ENCODE results near the gene MCL1.
"Not testable (repeated sequence)": the region's sequence is repeated elsewhere in the genome, so short reads cannot be mapped to it uniquely, and the experiment has no call there.

The MCL1 gene

DNA sequence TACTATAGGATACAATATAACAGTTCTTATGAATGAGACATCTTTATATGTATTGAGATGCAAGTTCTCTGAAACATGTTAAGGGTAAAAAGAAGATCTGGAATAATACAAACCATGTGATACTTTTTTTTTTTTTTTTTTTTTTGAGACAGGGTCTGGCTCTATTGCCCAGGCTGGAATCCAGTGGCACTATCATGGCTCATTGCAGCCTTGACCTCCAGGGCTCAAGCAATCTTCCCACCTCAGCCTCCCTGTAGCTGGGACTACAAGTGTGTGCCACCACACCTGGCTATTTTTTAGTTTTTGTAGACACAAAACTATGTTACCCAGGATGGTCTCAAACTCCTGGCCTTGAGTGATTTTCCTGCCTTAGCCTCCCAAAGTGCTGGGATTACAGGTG, 22.1 kb upstream of the MCL1 start:
- no peak for DNase-seq

DNA sequence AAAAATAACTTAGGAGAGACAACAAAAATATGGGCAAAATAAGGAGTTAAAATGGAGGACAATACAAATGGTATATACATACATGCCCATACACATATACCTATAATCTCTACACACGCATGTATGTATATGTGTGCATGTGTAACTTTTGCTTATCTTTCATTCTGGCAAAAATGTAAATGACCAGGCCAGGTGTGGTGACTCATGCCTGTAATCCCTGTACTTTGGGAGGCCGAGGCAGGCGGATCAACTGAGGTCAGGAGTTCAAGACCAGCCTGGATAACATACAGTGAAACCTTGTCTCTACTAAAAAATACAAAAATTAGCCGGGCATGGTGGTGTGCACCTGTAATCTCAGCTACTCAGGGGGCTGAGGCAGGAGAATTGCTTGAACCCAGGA, 18.9 kb upstream of the MCL1 start:
- DNase-seq, result not testable (repeated sequence)

DNA sequence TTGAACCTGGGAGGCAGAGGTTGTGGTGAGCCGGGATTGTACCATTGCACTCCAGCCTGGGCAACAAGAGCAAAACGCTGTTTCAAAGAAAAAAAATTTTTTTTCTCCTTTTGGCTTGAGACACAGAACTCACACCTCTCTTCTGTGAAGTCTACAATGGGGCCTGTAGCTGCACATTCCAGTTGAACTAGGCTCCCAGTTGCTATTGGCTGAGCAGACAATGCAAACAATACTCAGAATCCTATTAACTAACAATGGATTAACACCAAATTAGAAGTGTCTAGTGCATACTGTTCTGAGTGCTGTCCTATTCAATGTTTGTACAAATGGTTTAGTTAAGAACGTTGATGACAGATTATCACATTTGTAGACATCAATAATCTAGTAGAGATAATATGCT, 17.6 kb upstream of the MCL1 start:
- DNase-seq, result no peak

DNA sequence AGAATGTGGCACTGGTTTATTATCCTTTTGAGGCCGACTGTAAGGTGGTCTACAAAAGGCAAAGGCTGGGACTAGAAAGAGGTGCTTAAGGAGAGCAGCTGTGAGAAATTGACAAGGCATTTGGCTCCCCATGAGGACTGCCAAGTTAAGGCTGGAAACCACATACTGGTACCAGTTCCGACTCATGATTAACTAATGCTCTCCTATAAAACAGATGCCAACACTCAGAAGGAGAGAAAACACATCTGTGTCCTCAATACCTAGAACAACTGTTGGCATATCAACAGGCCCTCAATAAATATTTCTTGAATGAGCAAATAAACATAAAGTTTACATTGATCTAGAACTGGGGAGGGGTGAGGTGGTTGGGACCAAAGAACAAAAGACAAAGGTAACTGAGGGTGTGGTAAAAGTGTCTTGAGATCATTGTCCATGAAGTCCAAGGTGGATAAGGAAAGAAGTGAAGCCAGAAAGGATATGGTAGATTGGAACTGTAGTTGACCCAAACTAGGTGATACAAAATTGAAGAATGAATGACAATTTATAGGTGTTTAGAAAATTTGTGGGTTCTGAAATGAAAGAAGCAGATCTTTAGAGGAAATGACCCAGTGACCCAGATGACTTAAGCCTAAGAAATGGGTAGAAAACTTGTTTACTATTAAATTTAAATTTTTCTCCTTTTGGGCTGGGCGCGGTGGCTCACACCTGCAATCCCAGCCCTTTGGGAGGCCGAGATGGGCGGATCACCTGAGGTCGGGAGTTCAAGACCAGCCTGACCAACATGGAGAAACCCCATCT, 16.9 kb upstream of the MCL1 start:
- no peak for DNase-seq

DNA sequence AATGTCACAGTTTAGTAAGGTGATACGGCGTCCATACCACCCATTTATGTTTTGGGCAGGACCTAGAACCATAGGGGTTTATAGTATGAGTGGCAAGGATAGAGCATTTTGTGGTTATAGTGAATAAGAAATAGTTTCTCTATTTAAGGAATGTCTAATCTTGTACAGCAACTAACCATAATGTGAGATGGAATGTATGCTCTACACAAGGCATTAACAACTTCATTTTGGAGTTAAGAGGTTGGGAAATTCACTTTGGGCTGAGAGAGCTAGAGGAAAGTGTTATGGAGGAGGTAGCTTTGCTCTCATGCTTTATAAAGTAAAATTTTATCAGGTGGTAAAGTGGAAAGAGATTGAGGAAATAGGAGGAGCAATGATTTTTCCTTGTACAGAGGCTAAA, 3.0 kb upstream of the MCL1 start:
- DNase-seq, result no peak

DNA sequence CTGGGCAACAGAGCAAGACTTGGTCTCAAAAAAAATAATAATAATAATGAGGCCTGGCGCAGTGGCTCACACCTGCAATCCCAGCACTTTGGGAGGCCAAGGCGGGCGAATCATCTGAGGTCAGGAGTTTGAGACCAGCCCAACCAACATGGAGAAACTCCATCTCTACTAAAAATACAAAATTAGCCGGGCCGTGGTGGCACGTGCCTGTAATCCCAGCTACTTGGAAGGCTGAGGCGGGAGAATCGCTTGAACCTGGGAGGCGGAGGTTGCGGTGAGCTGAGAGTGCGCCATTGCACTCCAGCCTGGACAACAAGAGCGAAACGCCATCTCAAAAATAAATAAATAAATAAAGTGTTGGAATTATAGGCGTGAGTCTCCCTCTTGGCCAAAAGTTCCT, 2.6 kb upstream of the MCL1 start:
- DNase-seq, result not testable (repeated sequence)

DNA sequence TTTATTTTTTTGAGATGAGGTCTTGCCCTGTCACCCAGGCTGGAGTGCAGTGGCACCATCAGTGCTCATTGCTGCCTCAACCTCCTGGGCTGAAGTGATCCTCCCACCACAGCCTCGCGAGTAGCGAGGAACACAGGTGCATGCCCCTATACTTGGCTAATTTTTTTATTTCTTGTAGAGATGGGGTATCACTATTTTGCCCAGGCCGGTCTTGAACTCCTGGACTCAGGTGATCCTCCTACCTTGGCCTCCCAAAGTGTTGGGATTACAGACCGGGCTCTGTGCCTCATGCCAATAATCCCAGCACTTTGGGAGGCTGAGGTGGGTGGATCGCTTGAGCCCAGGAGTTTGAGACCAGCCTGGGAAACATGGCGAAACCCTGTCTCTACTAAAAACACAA, 2.0 kb upstream of the MCL1 start:
- not testable (repeated sequence) for DNase-seq

DNA sequence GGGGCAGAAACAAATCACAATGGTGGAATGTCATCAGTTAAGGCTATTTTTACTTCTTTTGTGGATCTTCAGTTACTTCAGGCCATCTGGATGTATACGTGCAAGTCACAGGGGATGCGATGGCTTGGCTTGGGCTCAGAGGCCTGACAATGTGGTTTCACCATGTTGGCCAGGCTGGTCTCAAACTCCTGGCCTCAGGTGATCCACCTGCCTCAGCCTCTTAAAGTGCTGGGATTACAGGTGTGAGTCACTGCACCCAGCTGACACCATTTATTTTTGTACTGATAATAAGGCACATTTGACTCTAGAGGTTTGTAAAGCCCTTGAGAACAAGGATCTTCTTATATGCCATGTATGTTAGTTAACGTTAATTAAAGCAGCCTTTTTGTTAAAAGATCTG, 1.6 kb upstream of the MCL1 start:
- not testable (repeated sequence) for DNase-seq

DNA sequence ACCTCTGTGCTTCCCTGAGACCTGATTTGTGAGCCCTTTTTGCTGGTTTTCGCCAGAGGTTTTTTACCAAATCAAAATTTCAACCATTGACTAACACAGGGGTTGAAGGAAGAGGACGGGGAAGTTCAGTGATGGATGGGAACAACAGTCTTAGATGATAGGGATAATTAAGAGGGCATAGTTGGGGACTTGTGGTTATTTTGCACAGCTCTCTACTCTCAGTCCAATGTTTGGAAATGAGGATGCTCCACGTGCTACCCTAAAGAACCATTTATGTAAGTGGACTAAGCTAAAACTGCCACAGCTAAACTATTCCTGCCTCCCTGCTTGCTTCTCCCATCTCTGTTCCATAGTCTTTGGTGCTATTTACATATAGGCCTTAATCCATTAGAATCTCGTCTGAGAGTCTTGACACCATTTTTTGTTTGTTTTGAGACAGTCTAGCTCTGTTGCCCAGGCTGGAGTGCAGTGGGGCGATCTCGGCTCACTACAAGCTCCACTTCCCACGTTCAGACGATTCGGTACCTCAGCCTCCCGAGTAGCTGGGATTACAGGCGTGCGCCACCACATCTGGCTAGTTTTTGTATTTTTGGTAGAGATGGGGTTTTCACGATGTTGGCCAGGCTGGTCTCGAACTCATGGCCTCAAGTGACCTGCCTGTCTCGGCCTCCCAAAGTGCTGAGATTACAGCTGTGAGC, 684 bp upstream of the MCL1 start:
- DNase-seq, result no peak

DNA sequence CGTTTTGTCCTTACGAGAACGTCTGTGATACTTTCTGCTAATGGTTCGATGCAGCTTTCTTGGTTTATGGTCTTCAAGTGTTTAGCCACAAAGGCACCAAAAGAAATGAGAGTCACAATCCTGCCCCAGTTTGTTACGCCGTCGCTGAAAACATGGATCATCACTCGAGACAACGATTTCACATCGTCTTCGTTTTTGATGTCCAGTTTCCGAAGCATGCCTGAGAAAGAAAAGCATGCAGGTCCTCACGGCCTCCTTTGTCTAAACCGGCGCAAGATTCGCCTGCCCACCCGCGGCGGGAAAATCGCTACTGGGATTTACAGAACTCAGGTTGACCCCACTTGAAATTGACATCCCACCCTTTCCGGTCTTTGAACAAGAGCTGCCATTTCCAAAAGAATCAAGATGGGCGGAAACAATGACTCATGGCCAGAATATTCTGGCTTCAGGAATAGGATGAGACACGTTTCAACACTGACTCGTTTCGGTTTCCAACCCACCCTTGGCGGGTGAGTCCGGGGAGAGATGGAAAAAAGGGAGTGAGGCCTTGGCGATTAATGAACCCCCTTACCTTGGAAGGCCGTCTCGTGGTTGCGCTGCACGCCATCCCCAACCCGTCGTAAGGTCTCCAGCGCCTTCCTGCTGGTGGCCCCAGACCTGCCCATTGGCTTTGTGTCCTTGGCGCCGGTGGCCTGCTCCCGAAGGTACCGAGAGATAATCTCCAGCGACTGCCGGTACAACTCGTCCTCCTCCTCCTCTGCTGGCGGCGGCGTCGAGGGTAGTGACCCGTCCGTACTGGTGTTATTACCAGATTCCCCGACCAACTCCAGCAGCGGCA, 919 bp downstream of the MCL1 start:
- peak; percentile 80 for DNase-seq

DNA sequence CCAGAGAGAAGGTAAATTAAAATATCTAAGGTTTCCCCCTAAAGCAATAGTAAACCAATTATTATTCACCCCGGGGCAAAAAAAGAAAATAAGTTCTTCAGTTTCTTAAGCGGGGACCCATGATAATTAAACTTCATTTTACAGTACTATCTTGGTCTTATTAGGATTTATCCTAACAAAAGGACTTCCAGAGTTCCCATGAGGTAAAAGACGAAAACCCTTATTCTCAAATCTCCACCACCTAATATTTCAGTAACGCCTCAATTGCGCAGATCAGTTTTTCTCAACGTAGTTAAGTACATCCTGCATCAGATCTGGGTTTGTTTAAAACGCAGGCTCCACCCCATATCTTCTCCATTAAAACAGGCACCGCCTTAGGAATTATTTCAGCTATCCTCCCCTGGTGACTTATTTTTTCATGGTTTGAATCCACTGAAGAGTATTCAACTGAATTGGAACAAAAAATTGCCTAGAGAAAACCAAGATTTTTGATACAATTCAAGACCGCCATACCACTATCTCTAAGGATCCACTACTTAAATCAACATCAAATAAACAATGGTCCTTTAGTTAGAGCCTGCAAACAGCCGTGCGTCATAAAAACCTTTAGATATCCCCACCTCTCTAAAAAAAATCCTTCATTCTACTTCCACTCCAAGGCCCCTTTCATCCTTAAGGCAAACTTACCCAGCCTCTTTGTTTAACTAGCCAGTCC, 1.7 kb downstream of the MCL1 start:
- DNase-seq, result no peak

DNA sequence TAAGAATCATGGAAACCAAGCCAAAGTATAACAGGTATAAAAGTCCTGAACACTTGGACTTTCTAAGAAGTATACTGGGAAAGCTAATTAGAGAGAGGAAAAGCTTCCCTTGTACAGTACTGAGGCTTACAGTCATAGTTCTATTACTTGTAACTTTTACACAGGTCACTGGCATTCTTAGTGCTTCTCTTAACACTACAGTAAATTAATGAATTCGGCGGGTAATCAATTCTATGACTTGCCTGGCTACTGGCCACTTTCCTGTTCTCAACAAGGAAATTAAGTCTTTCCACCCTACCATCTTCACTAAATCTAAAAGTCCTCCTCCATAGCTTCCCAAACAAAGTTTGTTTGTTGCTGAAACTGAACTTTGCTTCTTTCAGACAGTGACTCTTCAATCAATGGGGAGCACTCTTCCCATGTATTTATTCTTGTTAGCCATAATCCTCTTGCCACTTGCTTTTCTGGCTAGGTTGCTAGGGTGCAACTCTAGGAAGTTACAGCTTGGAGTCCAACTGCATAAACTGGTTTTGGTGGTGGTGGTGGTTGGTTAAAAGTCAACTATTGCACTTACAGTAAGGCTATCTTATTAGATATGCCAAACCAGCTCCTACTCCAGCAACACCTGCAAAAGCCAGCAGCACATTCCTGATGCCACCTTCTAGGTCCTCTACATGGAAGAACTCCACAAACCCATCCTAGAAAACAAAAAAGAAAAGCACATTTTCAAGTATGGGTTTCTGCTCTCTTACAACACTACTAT, 2.4 kb downstream of the MCL1 start:
- no peak for DNase-seq

DNA sequence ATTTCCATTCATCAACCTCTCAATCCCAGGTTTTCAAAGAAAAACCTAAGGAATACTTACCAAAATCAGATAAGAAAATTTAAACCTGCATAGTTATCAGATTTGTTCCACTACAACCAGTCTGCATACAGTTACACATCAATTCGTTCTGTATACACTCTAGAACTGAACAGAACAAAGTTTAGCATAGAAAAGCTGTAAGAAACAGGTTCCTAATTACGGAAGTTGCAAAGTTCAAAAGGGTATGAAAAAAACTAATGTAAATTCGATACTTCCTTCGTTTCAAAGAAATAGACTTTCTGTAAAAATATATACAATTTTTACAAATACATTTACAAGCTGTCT, 3.1 kb downstream of the MCL1 start:
- DNase-seq, result no peak

DNA sequence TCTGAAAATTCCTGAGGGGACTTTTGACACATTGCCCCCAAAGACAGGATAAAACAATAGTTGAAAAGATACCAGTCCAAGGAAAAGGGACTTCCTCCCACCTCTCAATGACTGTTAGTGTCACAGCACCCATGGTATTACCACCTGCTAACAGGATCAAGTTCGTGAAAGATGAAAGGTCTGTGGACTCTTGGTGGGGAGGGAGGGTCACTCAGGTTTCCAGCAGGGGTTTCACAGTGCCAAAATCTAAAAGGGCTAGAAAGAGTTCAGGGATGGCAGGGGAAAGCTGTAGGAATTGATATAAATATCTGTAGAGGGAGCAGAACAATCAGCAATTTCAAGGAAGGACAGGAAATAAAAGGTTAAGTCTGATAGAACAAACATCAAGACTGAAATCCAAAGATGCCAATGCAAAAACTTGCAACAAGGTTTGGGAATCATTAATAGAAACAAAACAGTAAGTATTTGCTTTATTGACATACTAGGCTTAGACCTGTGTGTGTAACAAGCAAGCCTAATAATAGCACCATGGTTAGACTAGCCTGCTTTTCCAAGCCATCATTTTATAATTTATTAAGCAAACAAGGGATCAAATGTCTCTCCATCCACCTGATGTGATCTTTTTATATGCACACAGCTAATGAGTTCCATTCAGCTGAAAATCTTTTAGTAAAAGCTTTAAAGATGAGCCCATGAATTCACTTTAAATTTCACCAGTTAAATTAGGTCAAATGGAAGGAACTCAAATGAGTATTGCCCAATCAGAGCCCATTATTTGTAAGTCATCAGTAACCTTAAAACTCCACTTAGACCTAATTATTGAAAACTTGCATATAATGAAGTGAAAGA, 3.7 kb downstream of the MCL1 start:
- no peak for DNase-seq

DNA sequence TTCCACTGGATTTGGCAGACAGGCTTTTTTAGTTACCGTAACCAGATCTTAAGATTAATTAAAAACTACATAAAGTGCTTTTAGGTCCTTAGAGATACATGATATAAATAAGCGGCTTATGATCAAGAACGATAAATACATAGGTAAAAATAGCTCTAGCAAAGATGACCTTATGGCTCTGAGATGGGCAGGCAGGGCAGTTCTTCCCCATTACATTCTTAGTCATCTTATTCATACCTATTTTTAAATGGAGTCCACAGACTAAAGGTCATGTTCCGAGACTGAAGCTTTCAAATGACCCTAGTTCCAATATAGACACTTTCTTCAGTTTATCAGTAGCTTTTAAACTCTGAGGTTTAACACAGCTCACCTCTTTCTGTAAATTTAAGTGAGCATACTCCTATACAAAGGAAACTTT, 4.3 kb downstream of the MCL1 start:
- DNase-seq, result no peak

DNA sequence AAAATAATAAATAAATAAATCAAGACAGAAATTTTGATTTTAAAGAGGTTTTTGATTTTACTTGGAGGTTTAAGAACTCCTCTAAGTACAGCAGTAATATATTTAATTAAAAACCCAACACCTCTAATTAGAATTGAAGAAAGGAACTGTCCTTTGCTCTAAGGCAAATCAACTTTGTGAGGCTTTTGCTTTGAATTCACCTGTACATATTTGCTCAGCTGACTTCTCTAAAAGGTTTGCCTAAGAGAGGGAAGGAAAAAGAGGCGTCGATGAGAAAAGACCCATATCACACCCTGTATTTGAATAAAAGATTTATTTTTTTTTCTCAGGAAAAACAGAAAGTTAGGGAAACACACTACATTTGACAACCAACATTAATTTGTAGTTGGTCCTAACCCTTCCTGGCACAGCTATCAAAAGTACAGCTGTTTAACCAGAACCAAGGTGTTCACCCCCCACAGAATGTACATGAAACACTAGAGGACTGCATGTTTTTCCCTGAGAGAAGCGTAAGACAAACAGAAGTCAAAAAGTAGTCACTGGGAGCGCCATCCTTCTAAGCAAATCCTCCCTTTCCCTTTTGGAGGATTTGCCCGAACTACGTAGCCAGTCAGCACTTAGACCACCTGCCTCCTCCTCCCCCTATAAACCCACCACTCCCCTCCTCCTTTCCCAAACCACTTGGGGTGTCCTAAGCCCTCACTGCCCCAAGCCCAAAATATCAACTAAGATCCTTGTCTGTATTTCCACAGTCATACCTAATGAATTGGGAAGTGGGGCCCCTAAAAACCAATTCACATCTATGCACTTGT, 4.9 kb downstream of the MCL1 start:
- no peak for DNase-seq

DNA sequence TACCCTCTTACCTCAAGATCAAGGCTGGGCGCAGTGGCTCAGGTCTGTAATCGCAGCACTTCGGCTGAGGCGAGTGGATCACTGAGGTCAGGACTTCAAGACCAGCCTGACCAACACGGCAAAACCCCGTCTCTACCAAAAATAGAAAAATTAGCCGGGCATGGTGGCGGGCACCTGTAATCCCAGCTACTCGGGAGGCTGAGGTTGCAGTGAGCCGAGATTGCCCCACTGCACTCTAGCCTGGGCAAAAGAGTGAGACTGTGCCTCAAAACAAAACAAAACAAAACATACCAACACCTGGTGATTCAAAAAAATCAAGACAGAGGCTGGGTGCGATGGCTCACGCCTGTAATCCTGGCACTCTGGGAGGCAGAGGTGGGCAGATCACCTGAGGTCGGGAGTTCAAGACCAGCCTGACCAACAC, 5.8 kb downstream of the MCL1 start:
- DNase-seq, result not testable (repeated sequence)

DNA sequence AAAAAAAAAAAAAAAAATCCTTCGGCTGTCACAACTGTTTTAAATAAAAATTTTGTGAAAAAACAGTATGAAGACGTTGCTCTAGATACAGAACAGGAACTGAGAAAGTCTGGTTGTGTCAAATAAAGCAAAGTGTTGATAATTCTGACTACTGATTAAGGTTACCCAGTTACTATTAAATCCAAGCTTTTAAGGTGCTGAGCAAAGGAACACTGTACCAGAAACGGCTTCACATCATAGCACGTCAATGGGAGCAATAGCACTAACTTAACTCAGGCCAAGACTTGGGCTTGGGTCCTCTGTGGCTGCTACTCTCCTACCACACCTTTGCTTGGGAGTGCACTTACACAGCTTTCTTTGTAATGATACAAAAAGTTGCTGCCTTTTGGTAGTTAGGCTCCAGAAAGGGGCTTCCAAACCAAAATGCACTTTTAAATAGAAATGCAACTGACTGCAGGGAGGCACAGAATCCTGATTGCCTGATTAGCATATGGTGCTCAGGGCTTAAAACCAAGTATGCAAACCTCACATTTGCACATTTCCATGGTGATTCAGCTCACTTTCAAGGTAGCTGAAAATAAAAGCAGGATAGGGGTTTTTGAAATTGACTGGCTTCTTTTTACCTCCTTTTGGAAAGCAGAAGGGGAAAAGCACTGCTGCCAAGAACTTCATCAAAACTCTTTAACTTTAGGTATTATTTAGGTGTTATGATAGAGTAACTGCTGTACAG, 6.3 kb downstream of the MCL1 start:
- DNase-seq, result no peak

DNA sequence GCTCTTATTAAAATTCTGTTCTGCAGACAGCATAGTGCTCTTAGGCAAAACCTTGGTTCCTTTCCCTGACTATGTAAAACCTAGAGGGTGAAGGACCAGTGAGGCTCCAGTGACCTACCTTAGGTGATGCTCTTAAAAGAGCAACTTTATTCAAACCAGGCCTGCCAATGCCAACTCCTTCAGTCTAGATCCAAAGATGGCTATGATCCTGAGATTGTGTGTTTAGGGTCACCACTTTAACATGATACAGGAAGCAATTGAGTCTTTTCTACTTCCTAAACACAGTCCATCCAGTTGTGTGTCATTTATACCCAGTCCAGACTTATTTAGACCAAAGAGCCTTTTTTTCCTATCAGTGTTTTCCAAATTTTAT, 10.8 kb downstream of the MCL1 start:
- no peak for DNase-seq

All from amniotic stem cell (primary cell).